ENCODE measurements around the gene ABCG2. TPM values are rescaled to one million over a fixed set of nuclear protein-coding genes. Genes with fewer than 3 reads are reported as not detected.

Gene ABCG2
- total RNA-seq, 2 donors from 2014 or later = 0.13 to 1.4 TPM

DNA sequence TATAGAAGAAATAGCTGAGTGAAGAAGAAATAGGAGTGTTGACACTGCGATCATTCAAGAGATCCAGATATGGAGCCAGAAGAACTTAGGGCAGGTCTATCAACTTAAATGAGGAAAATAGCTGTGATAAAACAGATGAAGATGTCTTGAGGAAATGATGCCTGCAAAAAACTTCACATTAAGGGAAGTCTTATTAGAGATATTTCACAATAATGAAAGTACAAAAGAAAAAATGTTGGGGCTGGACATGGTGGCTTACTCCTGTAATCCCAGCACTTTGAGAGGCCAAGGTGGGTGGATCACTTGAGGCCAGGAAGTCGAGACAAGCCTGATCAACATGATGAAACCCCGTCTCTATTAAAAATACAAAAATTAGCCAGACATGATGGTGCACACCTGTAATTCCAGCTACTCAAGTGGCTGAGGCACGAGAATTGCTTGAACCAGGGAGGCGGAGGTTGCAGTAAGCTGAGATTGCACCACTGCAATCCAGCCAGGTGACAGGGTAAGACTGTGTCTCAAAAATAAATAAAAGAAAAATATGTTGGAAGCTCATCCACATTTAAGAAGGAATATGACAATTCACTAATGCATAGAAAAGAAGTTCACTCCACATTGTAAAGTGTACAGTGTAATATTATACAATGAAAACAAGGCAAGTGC, 94.7 kb downstream of the ABCG2 start:
- Mint-ChIP-seq H3K4me1 (no peaks in the 10 kb centered on the region), H3K27ac (peak overlapping the region; percentile 71), H3K27me3 (no peaks in the 10 kb centered on the region), H3K4me3 (no peak overlapping the region), H3K36me3 (ENCODE audit: low read depth) (peaks cover 10% of the 10 kb centered on the region)
- H3K9me3 ChIP-seq (ENCODE audit: control insufficient read depth, low read length, poor library complexity, severe bottlenecking) = no peaks in the 10 kb centered on the region
- no peak for ATAC-seq
- no peak for DNase-seq

GRCh38 chr4:88062843-88063242, 95.6 kb downstream of the ABCG2 start:
- no peaks in the 10 kb centered on the region for H3K9me3 ChIP-seq (ENCODE audit: control insufficient read depth, low read length, poor library complexity, severe bottlenecking)
- no peak for DNase-seq
- Mint-ChIP-seq H3K27me3 (no peaks in the 10 kb centered on the region), H3K4me3 (no peak overlapping the region), H3K27ac (peak overlapping the region; percentile 71), H3K4me1 (no peaks in the 10 kb centered on the region), H3K36me3 (ENCODE audit: low read depth) (peaks cover 9% of the 10 kb centered on the region)
- ATAC-seq = no peak

DNA sequence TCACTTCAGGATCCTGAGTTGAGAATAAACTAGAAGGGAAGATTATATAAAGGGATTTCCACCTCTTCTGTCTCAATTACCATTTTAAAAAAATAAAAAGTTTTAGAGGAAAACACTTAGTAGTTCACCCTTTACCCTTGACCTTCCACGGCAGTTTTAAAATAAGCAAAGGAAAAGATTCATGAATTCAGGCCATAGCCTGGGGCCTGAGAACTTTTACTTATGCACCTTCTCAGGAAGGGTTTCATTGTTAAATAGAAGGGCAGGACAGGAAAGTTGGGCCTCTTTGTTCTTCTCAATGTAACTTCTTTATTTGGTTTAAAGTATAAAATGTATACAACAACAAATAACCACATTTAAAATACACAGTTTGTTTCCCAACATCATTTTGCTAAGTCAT, 96.1 kb downstream of the ABCG2 start:
- peaks cover 5% of the 10 kb centered on the region for H3K36me3 Mint-ChIP-seq (ENCODE audit: low read depth)
- H3K27ac Mint-ChIP-seq = no peak overlapping the region

GRCh38 chr4:88060431-88060830, 98.0 kb downstream of the ABCG2 start:
- Mint-ChIP-seq H3K27me3 (no peaks in the 10 kb centered on the region), H3K36me3 (ENCODE audit: low read depth) (peaks cover 2% of the 10 kb centered on the region), H3K4me3 (no peak overlapping the region), H3K27ac (no peak overlapping the region), H3K4me1 (peaks cover 2% of the 10 kb centered on the region)
- H3K9me3 ChIP-seq (ENCODE audit: control insufficient read depth, low read length, poor library complexity, severe bottlenecking) = no peaks in the 10 kb centered on the region
- DNase-seq (no peak), ATAC-seq (no peak)

More for the DNA sequence above, 96.1 kb downstream of the ABCG2 start:
- Mint-ChIP-seq H3K4me1 (no peaks in the 10 kb centered on the region), H3K27me3 (no peaks in the 10 kb centered on the region), H3K4me3 (no peak overlapping the region)
- no peaks in the 10 kb centered on the region for H3K9me3 ChIP-seq (ENCODE audit: control insufficient read depth, low read length, poor library complexity, severe bottlenecking)
- ATAC-seq (no peak), DNase-seq (no peak)

GRCh38 chr4:88059766-88060165, 98.7 kb downstream of the ABCG2 start:
- no peaks in the 10 kb centered on the region for H3K9me3 ChIP-seq (ENCODE audit: control insufficient read depth, low read length, poor library complexity, severe bottlenecking)
- peaks cover 2% of the 10 kb centered on the region for H3K36me3 Mint-ChIP-seq (ENCODE audit: low read depth)
- no peak overlapping the region for H3K4me3 Mint-ChIP-seq
- no peak overlapping the region for H3K27ac Mint-ChIP-seq
- H3K4me1 Mint-ChIP-seq = peaks cover 2% of the 10 kb centered on the region
- ATAC-seq (no peak), DNase-seq (no peak)
- no peaks in the 10 kb centered on the region for H3K27me3 Mint-ChIP-seq

GRCh38 chr4:88058295-88058694, 100.1 kb downstream of the ABCG2 start:
- Mint-ChIP-seq H3K27me3 (no peaks in the 10 kb centered on the region), H3K27ac (no peak overlapping the region), H3K4me3 (no peak overlapping the region), H3K36me3 (ENCODE audit: low read depth) (no peaks in the 10 kb centered on the region), H3K4me1 (peaks cover 2% of the 10 kb centered on the region)
- DNase-seq (no peak), ATAC-seq (no peak)
- no peaks in the 10 kb centered on the region for H3K9me3 ChIP-seq (ENCODE audit: control insufficient read depth, low read length, poor library complexity, severe bottlenecking)

DNA sequence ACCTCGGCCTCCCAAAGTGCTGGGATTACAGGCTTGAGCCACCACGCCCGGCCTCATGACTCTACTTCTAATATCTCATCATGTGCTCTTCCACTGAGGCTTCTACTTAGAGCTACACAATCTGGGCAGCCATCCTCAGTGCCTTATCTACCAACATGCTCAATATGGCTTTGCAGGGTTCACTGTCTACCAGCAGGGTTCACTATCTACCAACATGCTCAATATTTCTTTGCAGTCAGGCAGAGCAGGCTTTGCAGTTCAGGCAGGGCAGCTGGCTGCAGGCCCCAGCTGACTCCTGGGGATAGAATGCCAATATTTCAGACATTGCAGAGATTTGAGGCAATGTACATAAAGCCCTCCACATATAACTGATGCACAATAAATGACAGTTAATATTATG, 103.5 kb downstream of the ABCG2 start:
- DNase-seq (no peak), ATAC-seq (no peak)
- Mint-ChIP-seq H3K4me3 (no peak overlapping the region), H3K27me3 (no peaks in the 10 kb centered on the region), H3K4me1 (peaks cover 2% of the 10 kb centered on the region), H3K36me3 (ENCODE audit: low read depth) (peaks cover 2% of the 10 kb centered on the region), H3K27ac (no peak overlapping the region)
- H3K9me3 ChIP-seq (ENCODE audit: control insufficient read depth, low read length, poor library complexity, severe bottlenecking) = no peaks in the 10 kb centered on the region

- peaks cover 2% of the 10 kb centered on the region for H3K36me3 Mint-ChIP-seq (ENCODE audit: low read depth)
- no peaks in the 10 kb centered on the region for H3K27me3 Mint-ChIP-seq
- no peak overlapping the region for H3K27ac Mint-ChIP-seq
- no peaks in the 10 kb centered on the region for H3K9me3 ChIP-seq (ENCODE audit: control insufficient read depth, low read length, poor library complexity, severe bottlenecking)
- ATAC-seq = no peak
- DNase-seq = no peak
- H3K4me3 Mint-ChIP-seq = no peak overlapping the region
- peaks cover 2% of the 10 kb centered on the region for H3K4me1 Mint-ChIP-seq
Measured at GRCh38 chr4:88054229-88054628, 104.2 kb downstream of the ABCG2 start.

- DNase-seq (no peak), ATAC-seq (no peak)
- Mint-ChIP-seq H3K4me3 (no peak overlapping the region), H3K4me1 (peaks cover 9% of the 10 kb centered on the region), H3K27ac (no peak overlapping the region), H3K36me3 (ENCODE audit: low read depth) (peaks cover 6% of the 10 kb centered on the region), H3K27me3 (no peaks in the 10 kb centered on the region)
- H3K9me3 ChIP-seq (ENCODE audit: control insufficient read depth, low read length, poor library complexity, severe bottlenecking) = no peaks in the 10 kb centered on the region
Measured at GRCh38 chr4:88045021-88045420, 113.4 kb downstream of the ABCG2 start.

DNA sequence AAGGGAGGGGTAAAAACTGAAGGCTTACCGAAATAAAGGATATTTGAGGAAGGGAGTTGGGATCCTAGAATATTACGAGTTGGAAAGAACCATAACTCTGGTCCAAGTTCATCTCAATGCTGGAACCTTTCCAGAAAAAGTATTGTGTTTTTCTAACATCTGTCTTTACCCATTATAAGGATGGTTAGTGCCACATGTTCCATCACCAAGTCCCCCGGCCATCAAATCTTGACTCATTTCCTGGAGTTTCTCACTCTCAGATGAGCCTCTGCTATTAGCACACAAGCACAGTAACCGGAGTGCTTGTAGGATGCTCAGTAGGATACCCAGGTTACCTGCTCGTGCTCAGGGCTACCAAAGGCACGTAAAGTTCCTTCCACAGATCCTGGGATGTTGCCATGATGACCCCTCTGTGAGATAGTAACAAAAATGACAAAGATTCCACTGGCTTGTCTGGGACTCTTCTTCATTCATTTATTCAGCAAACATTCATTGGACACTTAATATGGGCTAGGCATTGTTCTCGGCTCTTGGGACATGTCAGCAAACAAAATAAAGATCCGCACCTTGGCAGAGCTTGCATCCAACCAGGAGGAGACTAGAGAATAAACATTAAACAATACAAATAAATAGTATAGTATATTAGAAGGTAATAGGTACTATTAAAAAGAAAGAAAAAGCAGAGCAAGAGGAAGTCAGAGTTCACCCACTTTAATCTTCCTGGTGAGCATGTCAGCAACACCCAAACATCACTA, 114.7 kb downstream of the ABCG2 start:
- Mint-ChIP-seq H3K4me3 (no peak overlapping the region), H3K27me3 (no peaks in the 10 kb centered on the region), H3K27ac (no peak overlapping the region), H3K36me3 (ENCODE audit: low read depth) (peaks cover 6% of the 10 kb centered on the region), H3K4me1 (peaks cover 9% of the 10 kb centered on the region)
- DNase-seq = no peak
- no peak for ATAC-seq
- no peaks in the 10 kb centered on the region for H3K9me3 ChIP-seq (ENCODE audit: control insufficient read depth, low read length, poor library complexity, severe bottlenecking)

GRCh38 chr4:88043001-88043400, 115.4 kb downstream of the ABCG2 start:
- Mint-ChIP-seq H3K27ac (no peak overlapping the region), H3K36me3 (ENCODE audit: low read depth) (peaks cover 6% of the 10 kb centered on the region), H3K27me3 (no peaks in the 10 kb centered on the region), H3K4me1 (peaks cover 7% of the 10 kb centered on the region), H3K4me3 (no peak overlapping the region)
- DNase-seq = no peak
- ATAC-seq = no peak
- no peaks in the 10 kb centered on the region for H3K9me3 ChIP-seq (ENCODE audit: control insufficient read depth, low read length, poor library complexity, severe bottlenecking)

DNA sequence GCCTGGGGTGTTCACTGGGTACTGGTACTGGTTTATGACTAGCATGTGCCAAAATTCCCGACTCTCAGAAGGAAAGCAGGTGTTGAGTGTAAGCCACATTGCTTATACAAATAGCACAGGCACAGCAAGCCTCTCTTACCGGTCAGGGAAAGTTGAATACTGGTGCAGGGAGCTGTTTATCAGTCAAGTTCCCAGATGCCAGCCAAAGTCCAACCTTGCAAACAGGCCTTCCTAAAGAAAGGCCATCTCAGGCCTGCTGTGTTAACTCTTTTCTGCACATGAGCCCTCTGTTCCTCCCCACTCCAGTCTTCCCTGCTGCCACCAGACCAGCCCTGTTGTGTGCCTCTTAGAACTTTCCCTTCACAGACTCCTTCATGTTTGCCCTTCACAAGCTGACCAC, 116.8 kb downstream of the ABCG2 start:
- DNase-seq = no peak
- Mint-ChIP-seq H3K27me3 (no peaks in the 10 kb centered on the region), H3K4me3 (no peak overlapping the region), H3K27ac (no peak overlapping the region), H3K36me3 (ENCODE audit: low read depth) (peaks cover 4% of the 10 kb centered on the region), H3K4me1 (peaks cover 3% of the 10 kb centered on the region)
- no peak for ATAC-seq
- no peaks in the 10 kb centered on the region for H3K9me3 ChIP-seq (ENCODE audit: control insufficient read depth, low read length, poor library complexity, severe bottlenecking)

- peaks cover 7% of the 10 kb centered on the region for H3K36me3 Mint-ChIP-seq (ENCODE audit: low read depth)
- H3K9me3 ChIP-seq (ENCODE audit: control insufficient read depth, low read length, poor library complexity, severe bottlenecking) = no peaks in the 10 kb centered on the region
- no peak overlapping the region for H3K27ac Mint-ChIP-seq
- H3K4me3 Mint-ChIP-seq = no peak overlapping the region
- ATAC-seq = no peak
- H3K4me1 Mint-ChIP-seq = peaks cover 2% of the 10 kb centered on the region
- DNase-seq = no peak
- H3K27me3 Mint-ChIP-seq = no peaks in the 10 kb centered on the region
Measured at GRCh38 chr4:88040707-88041106, 117.7 kb downstream of the ABCG2 start.

Data from T-helper 17 cell (primary cell).